ENCODE measurements around the gene CCDC9. TPM values are rescaled to one million over a fixed set of nuclear protein-coding genes. Genes with fewer than 3 reads are reported as not detected.

CCDC9 gene
- total RNA-seq, 1 experiment from 2014 or later, result 38.2 TPM

DNA sequence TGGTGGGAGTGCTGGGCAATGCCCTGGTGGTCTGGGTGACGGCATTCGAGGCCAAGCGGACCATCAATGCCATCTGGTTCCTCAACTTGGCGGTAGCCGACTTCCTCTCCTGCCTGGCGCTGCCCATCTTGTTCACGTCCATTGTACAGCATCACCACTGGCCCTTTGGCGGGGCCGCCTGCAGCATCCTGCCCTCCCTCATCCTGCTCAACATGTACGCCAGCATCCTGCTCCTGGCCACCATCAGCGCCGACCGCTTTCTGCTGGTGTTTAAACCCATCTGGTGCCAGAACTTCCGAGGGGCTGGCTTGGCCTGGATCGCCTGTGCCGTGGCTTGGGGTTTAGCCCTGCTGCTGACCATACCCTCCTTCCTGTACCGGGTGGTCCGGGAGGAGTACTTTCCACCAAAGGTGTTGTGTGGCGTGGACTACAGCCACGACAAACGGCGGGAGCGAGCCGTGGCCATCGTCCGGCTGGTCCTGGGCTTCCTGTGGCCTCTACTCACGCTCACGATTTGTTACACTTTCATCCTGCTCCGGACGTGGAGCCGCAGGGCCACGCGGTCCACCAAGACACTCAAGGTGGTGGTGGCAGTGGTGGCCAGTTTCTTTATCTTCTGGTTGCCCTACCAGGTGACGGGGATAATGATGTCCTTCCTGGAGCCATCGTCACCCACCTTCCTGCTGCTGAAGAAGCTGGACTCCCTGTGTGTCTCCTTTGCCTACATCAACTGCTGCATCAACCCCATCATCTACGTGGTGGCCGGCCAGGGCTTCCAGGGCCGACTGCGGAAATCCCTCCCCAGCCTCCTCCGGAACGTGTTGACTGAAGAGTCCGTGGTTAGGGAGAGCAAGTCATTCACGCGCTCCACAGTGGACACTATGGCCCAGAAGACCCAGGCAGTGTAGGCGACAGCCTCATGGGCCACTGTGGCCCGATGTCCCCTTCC is 63.9 kb downstream of the CCDC9 start:
- CTCF ChIA-PET, result no interaction called here
- no peak overlapping the region for H3K4me3 Mint-ChIP-seq (ENCODE audit: low read depth, unreplicated experiment)
- H3K27ac Mint-ChIP-seq (ENCODE audit: unreplicated experiment), result no peak overlapping the region
- H3K36me3 Mint-ChIP-seq (ENCODE audit: insufficient read depth, unreplicated experiment), result peaks cover 13% of the 10 kb centered on the region
- no peak for DNase-seq
- no peaks in the 10 kb centered on the region for H3K9me3 Mint-ChIP-seq (ENCODE audit: low read depth, unreplicated experiment)
- intact Hi-C loops (cut with micrococcal nuclease; ENCODE audit: unreplicated experiment), result no loop called here
- peaks cover 15% of the 10 kb centered on the region for H3K4me1 Mint-ChIP-seq (ENCODE audit: low read depth, unreplicated experiment)
- H3K27me3 Mint-ChIP-seq (ENCODE audit: unreplicated experiment), result peaks cover 54% of the 10 kb centered on the region
- TF ChIP-seq, protein P1, sequence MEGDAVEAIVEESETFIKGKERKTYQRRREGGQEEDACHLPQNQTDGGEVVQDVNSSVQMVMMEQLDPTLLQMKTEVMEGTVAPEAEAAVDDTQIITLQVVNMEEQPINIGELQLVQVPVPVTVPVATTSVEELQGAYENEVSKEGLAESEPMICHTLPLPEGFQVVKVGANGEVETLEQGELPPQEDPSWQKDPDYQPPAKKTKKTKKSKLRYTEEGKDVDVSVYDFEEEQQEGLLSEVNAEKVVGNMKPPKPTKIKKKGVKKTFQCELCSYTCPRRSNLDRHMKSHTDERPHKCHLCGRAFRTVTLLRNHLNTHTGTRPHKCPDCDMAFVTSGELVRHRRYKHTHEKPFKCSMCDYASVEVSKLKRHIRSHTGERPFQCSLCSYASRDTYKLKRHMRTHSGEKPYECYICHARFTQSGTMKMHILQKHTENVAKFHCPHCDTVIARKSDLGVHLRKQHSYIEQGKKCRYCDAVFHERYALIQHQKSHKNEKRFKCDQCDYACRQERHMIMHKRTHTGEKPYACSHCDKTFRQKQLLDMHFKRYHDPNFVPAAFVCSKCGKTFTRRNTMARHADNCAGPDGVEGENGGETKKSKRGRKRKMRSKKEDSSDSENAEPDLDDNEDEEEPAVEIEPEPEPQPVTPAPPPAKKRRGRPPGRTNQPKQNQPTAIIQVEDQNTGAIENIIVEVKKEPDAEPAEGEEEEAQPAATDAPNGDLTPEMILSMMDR (IDR thresholded peaks at IDR 0.05; ENCODE audit: unreplicated experiment), result no peak
- no TSS peak for BruUV-seq (replicated peaks)

Small RNAs within 50 kb of the gene (microRNA-seq; reads per million reads assigned to microRNA genes)
- not detected for gene MIR3190
- gene MIR3191, result not detected

Other genes with a start within 250 kb of the CCDC9 start
- gene NPAS1, start 236.7 kb upstream of the CCDC9 start, total RNA-seq (2022), result 1.2 and 2.9 TPM in 2 replicates
- 55.7 and 61.5 TPM in 2 replicates for gene TMEM160, start 207.9 kb upstream of the CCDC9 start, total RNA-seq (2022)
- 73.0 and 85.2 TPM in 2 replicates for gene ZC3H4, start 142.7 kb upstream of the CCDC9 start, total RNA-seq (2022)
- gene SAE1, start 125.7 kb upstream of the CCDC9 start, total RNA-seq (2022), result 169 and 174 TPM in 2 replicates
- 8.6 and 9.8 TPM in 2 replicates for gene BBC3, start 25.3 kb upstream of the CCDC9 start, total RNA-seq (2022)
- gene INAFM1, start 18.4 kb downstream of the CCDC9 start, total RNA-seq (2022), result 12.9 and 13.9 TPM in 2 replicates
- gene C5AR1, start 53.3 kb downstream of the CCDC9 start, total RNA-seq (2022), result 6.2 and 11.9 TPM in 2 replicates
- gene C5AR2, start 75.7 kb downstream of the CCDC9 start, total RNA-seq (2022), result 0.31 TPM in 1 of 2 replicates, not detected in the other
- gene DHX34, start 92.8 kb downstream of the CCDC9 start, total RNA-seq (2022), result 51.4 and 51.6 TPM in 2 replicates
- 0.87 and 2.0 TPM in 2 replicates for gene MEIS3, start 163.0 kb downstream of the CCDC9 start, total RNA-seq (2022)
- 0.12 and 0.33 TPM in 2 replicates for gene SLC8A2, start 215.4 kb downstream of the CCDC9 start, total RNA-seq (2022)
- 22.8 and 24.0 TPM in 2 replicates for gene KPTN, start 227.7 kb downstream of the CCDC9 start, total RNA-seq (2022)